OCI-M2 (cell line): ENCODE results near the gene TBC1D4.

Source experiments
- DNase-seq: peaks from one replicate; lab custom pipeline; 2025; ENCODE audit not compliant: unreplicated experiment; lab: John Stamatoyannopoulos, UW

TBC1D4 gene

DNA sequence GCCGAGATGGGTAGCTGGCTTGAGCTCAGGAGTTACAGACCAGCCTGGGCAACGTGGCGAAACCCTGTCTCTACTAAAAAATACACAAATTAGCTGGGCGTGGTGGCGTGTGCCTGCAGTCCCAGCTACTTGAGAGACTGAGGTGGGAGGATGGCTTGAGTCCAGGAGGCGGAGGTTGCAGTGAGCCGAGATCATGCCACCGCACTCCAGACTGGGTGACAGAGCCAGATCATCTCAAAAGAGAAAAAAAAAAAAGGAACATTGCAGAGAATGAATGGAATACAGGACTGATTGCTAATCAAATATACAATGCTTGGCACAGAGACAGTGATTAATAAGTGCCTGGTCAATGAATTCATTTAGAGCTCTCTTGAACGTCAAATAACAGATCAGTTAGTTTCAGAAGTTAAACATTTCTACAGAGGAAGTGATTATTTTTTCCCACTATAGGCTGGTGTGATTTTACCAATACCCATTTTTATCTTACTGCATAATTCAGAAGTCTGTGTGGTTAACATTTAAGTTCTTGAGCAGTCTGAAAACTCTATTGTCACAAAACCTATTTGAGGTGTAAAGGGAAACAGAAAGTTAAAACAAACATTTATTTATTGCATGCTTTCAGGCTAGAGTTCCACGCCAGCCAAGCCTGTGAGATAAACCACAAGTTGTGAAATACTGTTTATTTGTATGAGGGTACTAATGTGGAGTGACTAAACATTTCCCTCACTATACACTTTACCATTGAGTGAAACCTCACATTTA lies 7.7 kb upstream of the TBC1D4 start:
- DNase-seq, result no peak

GRCh38 chr13:75486146-75487062 lies 4.4 kb upstream of the TBC1D4 start:
- no peak for DNase-seq

- DNase-seq, result no peak
These were observed 3.5 kb upstream of the TBC1D4 start for GRCh38 chr13:75485286-75486062.

DNA sequence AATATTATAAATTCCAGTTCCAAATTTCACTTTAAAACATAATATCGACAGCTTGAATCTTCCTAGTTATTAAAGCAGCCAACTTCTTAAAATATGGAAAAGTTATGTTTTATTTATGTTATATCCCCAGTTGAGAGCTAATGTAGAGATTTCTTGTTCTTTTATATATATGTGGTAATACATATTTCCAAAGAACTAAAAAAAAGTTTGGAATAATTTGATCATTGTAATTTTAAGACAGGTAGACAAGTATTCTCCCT lies 781 bp upstream of the TBC1D4 start:
- no peak for DNase-seq

DNA sequence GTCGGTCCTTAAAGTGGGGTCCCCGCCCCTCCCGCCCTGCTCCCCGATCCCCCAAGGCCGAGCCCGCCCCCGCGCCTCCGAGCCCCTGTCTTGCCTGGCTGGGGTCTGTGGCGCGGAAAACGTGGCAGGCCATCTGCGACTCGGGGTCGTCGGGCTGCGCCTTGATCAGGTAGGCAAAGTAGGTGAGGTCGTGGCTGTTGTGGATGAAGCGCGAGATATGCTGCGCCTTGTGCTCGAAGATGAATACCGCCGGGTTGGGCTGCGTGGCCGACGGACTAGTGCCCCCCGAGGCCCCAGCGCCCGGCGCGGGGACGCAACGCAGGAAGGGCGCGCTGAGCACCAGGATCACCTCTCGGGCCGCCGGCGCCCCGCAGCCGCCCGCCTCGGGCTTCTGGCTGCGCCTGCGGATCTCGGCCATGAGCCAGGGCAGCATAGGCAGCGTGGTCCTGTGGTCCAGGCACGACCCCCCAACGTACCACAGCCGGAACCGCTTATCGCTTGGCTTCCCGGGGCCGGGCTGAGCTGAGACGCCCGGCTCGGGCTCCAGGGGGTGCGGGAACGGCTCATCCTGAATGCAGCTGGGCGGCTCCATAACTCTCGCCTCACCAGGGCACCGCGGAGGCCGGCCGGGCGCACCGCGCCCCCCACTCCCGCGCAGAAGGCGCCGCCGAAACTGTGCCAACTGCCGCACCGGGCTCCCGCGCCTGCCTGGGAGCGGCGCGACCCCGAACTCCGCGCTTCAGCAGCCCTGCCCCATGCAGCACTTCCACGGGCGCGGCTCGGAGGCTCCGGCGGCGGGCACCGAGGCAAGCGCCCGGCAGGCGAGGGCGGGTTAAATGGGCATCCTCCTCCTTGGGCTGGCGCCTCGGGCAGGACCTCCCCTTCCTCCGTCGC lies 546 bp downstream of the TBC1D4 start:
- DNase-seq, result no peak

DNA sequence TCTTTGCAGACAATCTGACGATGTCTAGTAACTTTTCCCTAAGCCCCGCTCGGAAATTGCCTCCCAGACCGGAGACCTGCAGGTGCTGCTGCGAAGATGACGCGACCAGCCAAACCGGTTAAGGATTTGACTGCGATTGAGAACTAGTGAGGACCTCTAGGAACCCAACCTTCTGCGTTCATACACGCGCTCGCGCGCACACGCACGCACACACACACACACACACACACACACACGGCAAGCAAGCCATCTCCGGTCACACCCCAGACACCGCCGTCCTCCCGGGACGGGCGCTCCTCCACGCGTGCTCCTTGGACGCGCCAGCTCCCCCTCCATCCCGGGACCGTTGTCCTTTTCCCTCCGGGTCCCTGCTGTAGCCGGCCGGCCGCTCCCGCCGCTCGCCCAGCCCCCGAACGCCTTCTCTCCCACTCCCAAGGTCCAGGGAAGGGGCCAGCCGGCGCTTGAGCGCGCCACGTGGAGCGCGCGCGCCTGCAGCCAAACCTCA lies 1.2 kb downstream of the TBC1D4 start:
- no peak for DNase-seq

- no peak for DNase-seq
These were observed 2.7 kb downstream of the TBC1D4 start for GRCh38 chr13:75479102-75479740.

GRCh38 chr13:75478659-75479058 lies 3.3 kb downstream of the TBC1D4 start:
- no peak for DNase-seq

DNA sequence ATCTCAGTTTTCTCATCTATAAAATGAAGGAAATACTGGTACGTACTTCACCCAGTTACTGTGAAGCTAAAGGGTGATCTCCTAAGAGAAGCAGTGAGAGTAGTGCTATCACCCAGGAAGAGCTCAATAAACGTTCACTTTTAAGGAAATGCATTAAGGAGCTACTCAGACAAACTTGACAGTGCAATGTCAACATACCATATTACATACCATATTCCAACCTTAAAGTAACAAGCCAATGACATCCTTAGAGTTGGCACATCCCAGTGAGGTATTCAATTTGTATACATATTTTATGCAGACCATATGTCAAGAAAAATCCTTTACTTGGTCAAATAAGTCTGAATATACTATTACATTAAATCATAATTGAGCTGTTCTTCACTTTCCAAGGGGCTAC lies 7.0 kb downstream of the TBC1D4 start:
- no peak for DNase-seq

DNA sequence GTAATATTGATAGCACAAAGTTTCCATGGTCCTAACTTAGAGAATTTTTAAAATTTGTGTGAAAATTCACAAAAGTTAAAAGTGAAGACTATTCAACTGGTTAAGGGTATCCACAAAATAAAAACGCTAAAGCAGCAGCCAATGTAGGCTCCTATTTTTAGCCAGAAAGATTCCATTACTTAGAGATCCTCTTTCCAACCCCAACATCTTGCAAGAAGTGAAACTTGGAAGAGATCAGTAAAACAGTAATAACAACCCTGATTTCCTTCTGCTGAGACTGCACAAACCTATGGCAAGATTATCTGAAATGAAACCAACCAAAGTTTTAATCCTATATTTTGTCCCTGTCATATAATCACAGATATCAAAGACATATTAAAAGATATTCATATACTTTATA lies 8.5 kb downstream of the TBC1D4 start:
- no peak for DNase-seq

- DNase-seq, result no peak
These were observed 11.3 kb downstream of the TBC1D4 start for GRCh38 chr13:75470676-75471075.

DNA sequence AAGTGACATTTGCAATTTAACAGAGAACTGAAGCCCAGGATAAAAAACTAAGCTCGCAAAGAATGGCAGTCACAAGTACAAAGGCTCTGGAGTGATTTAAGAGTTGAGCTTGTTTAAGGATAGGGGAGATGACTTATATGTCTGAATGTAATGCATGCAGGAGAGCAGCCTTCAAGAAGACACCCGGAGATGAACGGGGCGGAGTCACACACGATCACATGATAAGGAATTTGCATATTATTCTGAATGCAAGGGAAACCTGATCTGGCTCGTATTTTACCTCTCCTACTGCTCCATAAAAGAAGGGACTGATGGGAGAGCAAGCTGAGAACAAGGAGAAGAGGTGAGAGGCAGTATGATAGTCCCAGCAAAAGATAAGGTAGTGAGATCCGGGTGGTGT lies 12.9 kb downstream of the TBC1D4 start:
- no peak for DNase-seq

DNA sequence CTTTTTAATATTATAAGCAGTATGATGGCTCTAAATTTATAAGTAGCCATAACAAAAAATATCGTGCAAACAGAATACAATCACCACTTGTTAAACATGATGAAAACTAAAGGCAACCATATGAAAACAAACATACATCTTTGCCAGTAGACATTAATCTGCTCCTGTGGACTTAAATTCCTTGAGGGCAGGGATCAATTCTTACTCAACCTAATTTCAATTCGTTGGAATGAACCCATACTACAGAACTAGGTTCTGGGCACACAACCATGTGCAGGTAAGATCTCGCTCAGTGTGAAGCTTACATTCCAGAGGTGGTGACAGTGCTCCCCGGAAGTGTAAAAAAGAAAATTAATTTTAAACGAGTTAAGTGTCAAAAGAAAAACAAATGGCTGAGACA lies 13.4 kb downstream of the TBC1D4 start:
- no peak for DNase-seq

GRCh38 chr13:75468098-75468497 lies 13.9 kb downstream of the TBC1D4 start:
- DNase-seq, result no peak

DNA sequence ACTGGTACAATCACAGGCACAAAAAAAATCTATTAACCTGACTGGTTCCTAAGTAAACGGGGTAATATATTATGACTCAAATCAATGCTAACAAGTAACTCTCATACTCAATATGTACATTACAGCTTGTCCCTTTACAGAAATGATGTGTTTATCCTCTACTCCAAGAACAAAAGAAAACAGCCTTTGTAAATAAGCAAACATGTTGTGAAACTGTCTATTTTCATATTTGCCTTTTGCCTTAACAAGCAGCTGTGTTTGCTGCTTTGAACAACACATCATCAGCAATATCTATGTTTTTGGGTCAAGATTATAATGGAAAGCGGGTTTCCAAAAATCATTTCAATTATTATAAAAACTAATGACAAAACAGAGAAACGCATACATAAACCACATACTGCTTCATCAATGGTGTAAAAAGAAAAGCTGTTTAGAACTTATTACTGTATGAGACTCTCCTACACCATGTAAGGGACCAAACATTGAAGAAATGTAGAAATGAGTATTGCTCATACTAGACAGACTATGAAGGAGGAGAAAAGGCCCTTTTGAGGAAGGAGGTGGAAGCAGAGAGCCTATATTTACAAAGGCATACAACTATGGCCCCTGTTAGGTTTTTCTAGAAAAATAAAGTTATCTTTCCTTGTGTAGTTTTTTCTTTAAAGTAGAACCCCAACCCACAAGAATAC lies 14.8 kb downstream of the TBC1D4 start:
- no peak for DNase-seq

DNA sequence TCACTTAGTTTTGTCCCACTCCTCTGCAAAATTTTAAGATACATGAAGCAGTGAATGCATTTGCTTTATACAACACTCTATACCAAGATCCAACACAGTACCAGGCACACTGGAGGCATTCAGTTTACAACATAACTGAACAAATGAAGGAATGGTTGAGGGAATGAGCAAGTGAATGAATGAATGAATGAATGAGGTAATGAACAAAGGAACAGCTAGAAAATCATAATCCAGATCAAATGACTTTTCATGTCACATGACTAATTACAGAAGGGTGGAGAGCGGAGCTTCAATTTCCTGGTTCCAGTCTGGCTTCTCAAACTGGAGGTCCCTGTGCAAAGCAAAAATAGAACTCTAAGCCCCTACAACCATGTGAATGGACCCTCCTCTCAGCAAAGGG lies 16.7 kb downstream of the TBC1D4 start:
- no peak for DNase-seq

GRCh38 chr13:75461314-75461713 lies 20.7 kb downstream of the TBC1D4 start:
- no peak for DNase-seq

- DNase-seq, result no peak
These were observed 21.3 kb downstream of the TBC1D4 start for GRCh38 chr13:75460644-75461043.

GRCh38 chr13:75458696-75459422 lies 23.1 kb downstream of the TBC1D4 start:
- DNase-seq, result no peak
